ENCODE results near the gene MAPK13.
A peak's percentile ranks its signal among the peaks of the same experiment; 100 is the strongest.
"Not testable (repeated sequence)": the region's sequence is repeated elsewhere in the genome, so short reads cannot be mapped to it uniquely, and the experiment has no call there.

The MAPK13 gene

GRCh38 chr6:36129941-36130666 is at the start of gene MAPK13:
Gene MAPK13 (plus strand): TSS chr6:36130513. CDS start chr6:36130583, 70 bp downstream.
- peak; percentile 34 for DNase-seq

- DNase-seq = no peak
These were observed 48.0 kb upstream of the MAPK13 start for GRCh38 chr6:36082318-36082717.

- no peak for DNase-seq
These were observed 46.9 kb upstream of the MAPK13 start for GRCh38 chr6:36083446-36083845.

GRCh38 chr6:36088204-36088603 is 42.1 kb upstream of the MAPK13 start:
- DNase-seq = not testable (repeated sequence)

GRCh38 chr6:36089048-36089447 is 41.3 kb upstream of the MAPK13 start:
- no peak for DNase-seq

GRCh38 chr6:36094238-36094637 is 36.1 kb upstream of the MAPK13 start:
- no peak for DNase-seq

- DNase-seq = peak; percentile 80
These were observed 35.4 kb upstream of the MAPK13 start for GRCh38 chr6:36094753-36095496.

GRCh38 chr6:36095497-36096391 is 34.6 kb upstream of the MAPK13 start:
- no peak for DNase-seq

- DNase-seq = no peak
These were observed 31.9 kb upstream of the MAPK13 start for GRCh38 chr6:36098253-36098919.

GRCh38 chr6:36098920-36099647 is 31.2 kb upstream of the MAPK13 start:
- DNase-seq = no peak

GRCh38 chr6:36099869-36100483 is 30.3 kb upstream of the MAPK13 start:
- no peak for DNase-seq

- DNase-seq = no peak
These were observed 28.6 kb upstream of the MAPK13 start for GRCh38 chr6:36101691-36102090.

GRCh38 chr6:36102853-36103252 is 27.5 kb upstream of the MAPK13 start:
- DNase-seq = no peak

- no peak for DNase-seq
These were observed 25.5 kb upstream of the MAPK13 start for GRCh38 chr6:36104836-36105235.

GRCh38 chr6:36109092-36109491 is 21.2 kb upstream of the MAPK13 start:
- no peak for DNase-seq

GRCh38 chr6:36110050-36110449 is 20.3 kb upstream of the MAPK13 start:
- DNase-seq = no peak

- no peak for DNase-seq
These were observed 19.4 kb upstream of the MAPK13 start for GRCh38 chr6:36110863-36111262.

GRCh38 chr6:36111526-36111925 is 18.8 kb upstream of the MAPK13 start:
- no peak for DNase-seq

- DNase-seq = no peak
These were observed 17.3 kb upstream of the MAPK13 start for GRCh38 chr6:36113049-36113448.

GRCh38 chr6:36113703-36114102 is 16.6 kb upstream of the MAPK13 start:
- no peak for DNase-seq

GRCh38 chr6:36114798-36115408 is 15.4 kb upstream of the MAPK13 start:
- DNase-seq = no peak

Data from stimulated activated CD4-positive, alpha-beta T cell treated with anti-CD3 and anti-CD28 coated beads, Interleukin-12 subunit alpha, Interleukin-12 subunit beta, amount 100 ng/mL, for 4 hours (primary cell).